Endometrial microvascular endothelial cells (primary cell): Measurements from ENCODE around the gene RAB36. TPM values are rescaled to one million over a fixed set of nuclear protein-coding genes. Genes with fewer than 3 reads are reported as not detected.

Source experiments
- in situ Hi-C: cut with HindIII; loops from 2 replicates; pipeline ENCODE4 v1.10.0; 2017; ENCODE audit warnings: low sequenced_read_pairs, low pct_unique_long_range_greater_than_20kb; ENCODE audit errors: inconsistent ontology term
- total RNA-seq: library from RNA; depleted of rRNA; stranded (reverse); fragments of >200 nt; gene quantifications from one replicate; pipeline ENCODE4 v1.2.3, GENCODE V29; 2015; ENCODE audit errors: inconsistent ontology term

RAB36 gene
- total RNA-seq, 1 donor from 2014 or later = 1.6 TPM

- in situ Hi-C loops = no loop called here
Observed at GRCh38 chr22:23192133-23192532, 46.9 kb downstream of the RAB36 start.

GRCh38 chr22:23192558-23192957, 47.3 kb downstream of the RAB36 start:
- in situ Hi-C loops = no loop called here

GRCh38 chr22:23193196-23193827, 48.0 kb downstream of the RAB36 start:
- in situ Hi-C loops = no loop called here

GRCh38 chr22:23193882-23194281, 48.6 kb downstream of the RAB36 start:
- in situ Hi-C loops = no loop called here

GRCh38 chr22:23196165-23196564, 50.9 kb downstream of the RAB36 start:
- in situ Hi-C loops = no loop called here

- in situ Hi-C loops = no loop called here
Observed at GRCh38 chr22:23197836-23198235, 52.6 kb downstream of the RAB36 start.

GRCh38 chr22:23199159-23199558, 53.9 kb downstream of the RAB36 start:
- in situ Hi-C loops = no loop called here

- in situ Hi-C loops = no loop called here
Observed at GRCh38 chr22:23200898-23201297, 55.6 kb downstream of the RAB36 start.

GRCh38 chr22:23202812-23203451, 57.7 kb downstream of the RAB36 start:
- in situ Hi-C loops = no loop called here

GRCh38 chr22:23203452-23204124, 58.3 kb downstream of the RAB36 start:
- in situ Hi-C loops = no loop called here

- in situ Hi-C loops = no loop called here
Observed at GRCh38 chr22:23204125-23204488, 58.8 kb downstream of the RAB36 start.

- in situ Hi-C loops = no loop called here
Observed at GRCh38 chr22:23204541-23205157, 59.4 kb downstream of the RAB36 start.

GRCh38 chr22:23205339-23206049, 60.2 kb downstream of the RAB36 start:
- in situ Hi-C loops = no loop called here

GRCh38 chr22:23206915-23207314, 61.6 kb downstream of the RAB36 start:
- in situ Hi-C loops = no loop called here

- in situ Hi-C loops = no loop called here
Observed at GRCh38 chr22:23207729-23208393, 62.6 kb downstream of the RAB36 start.

- in situ Hi-C loops = no loop called here
Observed at GRCh38 chr22:23210428-23211170, 65.3 kb downstream of the RAB36 start.

- in situ Hi-C loops = no loop called here
Observed at GRCh38 chr22:23211622-23212021, 66.3 kb downstream of the RAB36 start.
